Lung microvascular endothelial cell (primary cell): Measurements from ENCODE around the gene CERK. TPM values are rescaled to one million over a fixed set of nuclear protein-coding genes. Genes with fewer than 3 reads are reported as not detected.
A peak's percentile ranks its signal among the peaks of the same experiment; 100 is the strongest.

ENCODE experiments used
- DNase-seq, 2 donors: peaks; one replicate each; pipeline versions ENCODE4 v3.0.0 to v3.0.0-alpha.2; 2010; ENCODE audit warnings: low read depth in 2 of 2
- total RNA-seq: library from RNA; depleted of rRNA; stranded (reverse); fragments of >200 nt; gene quantifications from 2 replicates; pipeline ENCODE4 v1.2.1, GENCODE V29; 2014

The CERK gene
- total RNA-seq, 1 donor from 2014 or later: 128 TPM

DNA sequence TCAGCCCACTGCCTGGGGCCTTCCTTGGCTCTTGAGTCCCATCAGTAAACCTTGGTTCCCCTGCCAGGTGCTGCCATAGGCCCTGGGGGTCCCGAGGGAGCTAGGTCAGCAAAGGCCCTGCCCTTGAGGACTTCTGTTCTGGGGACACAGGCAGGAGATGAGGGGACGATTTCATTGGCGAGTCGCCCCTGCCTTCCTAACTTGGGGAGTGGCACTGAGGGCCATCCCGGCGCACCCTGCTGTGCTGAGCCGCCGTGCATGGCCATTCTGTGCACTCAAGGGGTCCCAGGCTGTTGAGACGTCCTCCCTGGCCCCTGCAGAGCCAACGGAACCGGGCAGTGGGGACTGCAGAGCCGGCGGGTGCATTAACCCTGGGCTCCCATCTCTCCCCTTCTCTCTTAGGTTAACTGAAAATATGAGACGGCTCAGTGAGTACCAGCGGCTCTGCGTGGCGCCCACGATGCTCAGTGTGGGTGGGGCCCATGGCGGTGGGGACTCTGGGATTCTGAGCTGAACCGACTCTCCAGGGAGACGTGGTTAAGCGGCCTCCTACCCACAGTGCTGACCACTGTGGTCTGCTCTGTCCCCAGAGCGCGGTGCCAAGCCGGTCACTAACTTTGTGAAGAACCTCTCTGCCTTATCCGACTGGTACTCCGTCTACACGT is 74.5 kb downstream of the CERK start:
- no peak for DNase-seq

DNA sequence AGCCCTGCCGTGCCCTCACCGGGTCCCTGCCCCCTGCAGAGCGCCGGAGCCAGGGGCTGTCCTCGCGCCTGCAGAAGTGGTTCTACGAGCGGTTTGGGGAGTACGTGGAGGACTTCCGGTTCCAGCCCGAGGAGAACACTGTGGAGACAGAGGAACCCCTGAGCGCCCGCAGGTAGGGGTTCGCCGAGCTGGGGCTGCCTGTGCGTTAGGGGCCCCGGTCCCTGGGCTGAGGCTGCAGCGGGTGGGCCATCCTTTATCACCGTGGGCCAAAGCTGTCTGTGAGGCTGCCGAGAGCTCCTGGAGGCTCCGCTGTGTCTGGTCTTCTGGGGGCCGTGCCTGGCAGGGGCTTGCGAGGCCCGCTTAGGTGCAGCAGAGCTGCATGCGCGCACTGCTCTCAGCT is 75.1 kb downstream of the CERK start:
- no peak for DNase-seq

DNA sequence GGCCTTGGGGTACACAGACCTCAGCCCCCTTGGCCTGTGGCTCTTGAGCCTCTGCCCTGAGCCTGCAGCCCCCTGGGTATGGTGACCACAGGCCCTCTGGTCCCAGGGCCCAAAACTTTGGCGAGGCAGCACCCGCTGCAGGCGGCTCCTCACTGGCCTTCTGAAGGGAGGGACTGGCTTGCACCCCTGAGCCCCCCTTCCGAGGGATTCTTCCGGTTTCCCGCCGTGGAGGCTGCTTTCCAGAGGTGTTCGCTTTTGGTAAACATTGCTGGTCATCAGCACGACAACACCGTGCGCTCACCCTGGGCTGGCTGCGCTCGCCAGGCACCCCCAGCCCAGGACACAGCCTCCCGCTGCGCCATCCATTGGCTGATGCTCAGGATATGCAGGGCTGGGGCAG is 75.8 kb downstream of the CERK start:
- no peak for DNase-seq

DNA sequence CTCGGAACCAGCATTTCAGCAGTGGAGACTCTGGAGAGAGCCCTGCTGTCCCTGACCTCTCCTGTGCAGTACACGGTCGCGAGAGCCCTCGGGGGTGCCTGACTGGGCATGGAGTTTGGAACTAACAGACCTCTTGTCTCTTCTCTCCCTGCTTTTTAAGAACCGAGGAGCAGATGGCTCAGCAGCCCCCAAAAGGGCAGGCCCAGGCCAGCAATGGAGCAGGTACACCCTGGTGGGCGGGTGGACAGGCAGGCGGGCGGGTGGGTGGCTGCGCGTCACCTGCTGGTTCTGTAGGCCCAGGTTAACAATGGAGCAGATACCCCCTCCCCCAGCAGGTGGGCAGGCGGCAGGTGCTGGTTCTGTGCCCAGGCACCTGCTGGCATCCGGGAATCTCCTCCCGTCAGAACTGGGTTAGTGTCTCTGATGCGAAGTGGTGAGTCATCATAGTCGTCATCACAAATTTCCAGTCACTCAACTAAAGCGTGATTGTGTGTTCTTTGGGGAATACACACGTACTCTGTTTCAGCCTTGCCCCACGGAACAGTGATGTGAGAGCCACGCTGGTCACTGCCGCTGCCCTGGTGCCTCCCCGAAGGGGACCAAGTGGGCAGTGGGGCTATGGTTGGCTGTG is 76.7 kb downstream of the CERK start:
- DNase-seq: peak; percentile 34 to 71

DNA sequence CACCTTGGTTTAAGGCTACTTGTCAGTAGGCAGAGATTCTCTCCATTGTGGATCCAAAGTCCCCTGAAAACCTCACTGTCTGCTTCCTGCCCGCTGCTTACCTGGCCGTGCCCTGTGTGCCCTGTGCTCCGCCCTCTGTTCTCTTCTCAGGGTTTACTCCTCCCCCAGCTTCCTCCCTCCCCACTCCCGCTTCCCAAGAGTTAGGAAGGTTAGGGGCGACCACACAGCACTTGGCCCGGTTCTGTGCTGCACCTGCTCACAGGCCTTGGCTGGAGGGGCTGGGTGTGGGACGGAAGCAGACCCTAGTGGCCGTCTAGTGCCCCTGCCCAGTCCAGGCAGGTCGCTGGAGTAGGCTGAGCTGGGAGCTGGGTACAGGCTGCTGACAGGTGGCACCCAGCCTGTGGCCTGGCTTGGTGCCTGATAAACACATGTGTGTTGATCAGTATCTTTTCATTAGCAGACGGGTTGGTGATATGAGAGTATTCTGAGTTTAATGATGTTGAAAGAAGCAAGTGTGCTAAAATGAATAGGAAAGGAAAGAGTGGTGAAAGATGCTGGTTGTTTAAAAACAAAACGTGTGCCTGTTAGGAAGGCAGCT is 77.3 kb downstream of the CERK start:
- peak in 1 of 2 donors; percentile 31 for DNase-seq

DNA sequence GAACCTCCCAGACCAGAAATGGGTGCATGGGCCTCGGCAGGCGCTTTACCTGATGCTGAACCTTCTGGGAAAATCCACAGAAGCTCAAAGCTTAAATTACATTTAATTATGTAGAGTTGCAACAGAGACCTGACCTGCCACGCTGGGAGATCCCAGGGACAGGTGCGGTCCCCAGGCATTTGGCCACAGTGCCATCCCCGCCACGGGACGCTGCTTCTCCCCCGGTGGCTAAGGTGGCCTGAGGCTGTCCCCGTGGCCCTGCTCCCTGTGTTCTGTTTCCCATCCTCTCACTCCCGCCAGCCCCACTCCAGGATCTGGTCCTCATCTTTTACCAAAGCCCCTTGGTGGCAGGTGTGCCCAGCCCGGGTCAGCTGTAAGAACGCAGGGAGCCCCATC is 78.3 kb downstream of the CERK start:
- DNase-seq: no peak

DNA sequence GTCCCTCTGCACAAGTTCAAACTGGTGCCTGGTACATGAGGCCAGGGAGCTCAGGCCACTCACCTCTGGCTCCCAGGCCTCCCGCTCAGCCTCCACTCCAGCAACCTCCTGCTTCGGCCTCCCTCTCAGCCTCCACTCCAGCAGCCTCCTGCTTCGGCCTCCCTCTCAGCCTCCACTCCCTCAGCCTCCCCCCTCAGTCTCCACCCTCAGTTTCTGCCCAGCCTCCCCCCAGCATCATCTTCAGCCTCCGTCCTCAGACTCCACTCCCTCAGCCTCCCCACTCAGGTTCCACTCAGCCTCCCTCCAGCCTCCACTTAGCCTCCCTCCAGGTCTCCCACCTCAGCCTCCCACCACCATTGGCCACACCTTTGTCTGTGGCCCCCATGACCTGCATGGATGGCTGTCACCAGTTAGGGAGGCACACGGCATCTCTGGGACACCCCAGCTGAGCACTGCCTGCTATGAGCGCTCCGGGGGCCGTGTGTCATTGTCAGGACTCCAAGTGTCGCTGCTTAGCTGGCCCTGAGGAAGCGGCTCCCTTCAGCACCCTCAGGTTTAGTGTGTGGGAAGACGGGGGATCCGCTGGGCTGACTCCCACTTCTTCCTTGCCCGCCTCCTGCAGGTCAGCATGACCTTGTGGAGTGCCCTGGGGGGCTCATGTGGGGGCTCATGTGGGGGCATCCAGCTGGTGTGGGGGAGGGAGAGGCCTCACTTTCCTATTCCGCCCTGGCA is 78.8 kb downstream of the CERK start:
- DNase-seq: no peak

DNA sequence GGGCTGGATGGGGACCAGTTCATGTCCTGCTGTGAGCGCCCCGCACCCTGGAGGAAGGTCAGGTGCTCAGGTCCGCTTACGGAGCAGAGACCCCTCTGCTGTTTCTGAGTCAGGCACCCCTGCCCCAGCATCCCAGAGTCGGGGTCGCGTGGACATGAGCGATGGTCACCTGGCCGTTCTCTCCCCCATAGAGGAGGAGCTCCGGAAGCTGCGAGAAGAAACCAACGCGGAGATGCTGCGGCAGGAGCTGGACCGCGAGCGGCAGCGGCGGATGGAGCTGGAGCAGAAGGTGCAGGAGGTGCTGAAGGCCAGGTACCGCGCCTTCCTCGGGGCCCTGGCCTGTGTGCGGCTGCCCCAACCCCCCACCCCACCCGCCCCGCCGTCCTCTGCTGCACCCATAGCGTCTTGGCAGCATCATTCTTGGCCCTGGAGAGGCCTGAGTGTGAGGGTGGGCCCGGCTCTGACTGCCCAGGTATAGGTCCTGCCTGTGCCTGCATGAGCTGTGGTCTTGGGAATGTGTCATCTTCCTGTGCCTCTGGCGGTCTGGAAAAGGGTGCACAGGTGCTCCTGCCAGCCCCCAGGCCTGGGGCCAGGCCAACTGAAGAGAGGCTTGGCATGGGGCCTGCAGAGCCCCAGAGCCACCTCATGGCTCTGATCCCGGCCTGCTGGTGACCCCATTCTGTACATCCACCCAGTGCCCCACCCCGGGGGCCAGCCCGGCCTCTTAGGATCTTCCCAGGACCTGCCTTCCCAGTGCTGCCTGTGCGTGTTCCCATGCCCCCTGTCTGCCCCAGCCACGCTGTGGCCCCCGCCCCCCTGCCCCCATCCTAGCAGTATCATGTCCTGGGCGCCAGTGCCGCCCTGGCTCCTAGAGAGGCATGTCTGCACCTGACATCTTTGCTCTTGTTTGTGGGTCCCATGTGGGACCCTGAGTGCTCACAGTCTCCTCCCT is 79.8 kb downstream of the CERK start:
- DNase-seq: no peak

DNA sequence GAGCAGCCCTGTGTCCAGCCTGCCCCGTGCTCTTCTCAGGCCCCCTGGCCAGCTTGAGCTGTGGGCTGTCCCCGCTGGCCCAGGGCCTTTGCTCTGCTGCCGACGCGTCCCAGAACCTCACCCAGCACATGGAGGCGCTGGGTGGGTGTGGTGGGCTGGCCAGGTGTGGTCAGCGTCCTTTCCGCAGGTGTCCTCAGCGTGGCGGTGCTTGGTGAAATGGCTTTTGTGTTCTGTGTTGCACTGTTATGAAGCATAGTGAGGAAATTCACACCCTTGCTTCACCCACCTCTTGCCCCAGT is 80.4 kb downstream of the CERK start:
- no peak for DNase-seq

DNA sequence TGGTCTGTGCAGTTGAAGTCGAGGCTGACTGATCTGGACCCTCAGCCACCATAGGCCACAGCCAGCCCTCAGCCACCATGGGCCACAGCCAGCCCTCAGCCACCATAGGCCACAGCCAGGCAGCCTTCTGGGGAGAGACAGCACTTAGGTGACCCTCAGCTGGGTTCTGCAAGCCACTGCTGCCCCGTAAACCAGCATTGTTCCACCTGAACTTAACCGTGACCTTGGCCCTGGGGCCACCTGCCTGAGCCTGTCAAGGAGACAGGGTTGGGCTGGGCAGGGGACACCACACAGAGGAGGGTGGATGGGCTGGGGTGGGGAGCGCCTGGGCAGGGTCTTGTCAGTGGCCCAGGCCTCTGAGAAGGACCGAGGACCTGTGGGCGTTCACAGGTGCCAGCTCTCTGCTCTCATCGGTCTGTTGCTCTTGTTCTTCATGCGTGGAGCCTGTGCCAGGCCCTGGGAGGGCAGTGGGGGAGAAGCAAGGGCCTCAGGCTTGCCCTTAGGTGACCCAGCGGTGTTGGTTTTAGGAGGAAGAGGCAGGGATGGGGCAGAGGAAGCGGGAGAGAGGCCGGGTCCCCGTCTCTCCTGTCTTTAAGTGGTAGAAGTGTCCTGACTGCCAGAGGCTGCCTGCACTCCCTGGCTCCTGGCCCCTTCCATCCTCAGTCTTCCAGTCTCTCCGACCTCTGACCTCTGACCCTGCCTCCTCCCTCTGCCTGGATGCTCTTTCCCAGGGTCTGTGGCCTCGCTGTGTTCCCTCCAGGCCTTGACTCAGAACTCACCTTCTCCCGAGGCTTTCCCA is 81.0 kb downstream of the CERK start:
- no peak for DNase-seq

DNA sequence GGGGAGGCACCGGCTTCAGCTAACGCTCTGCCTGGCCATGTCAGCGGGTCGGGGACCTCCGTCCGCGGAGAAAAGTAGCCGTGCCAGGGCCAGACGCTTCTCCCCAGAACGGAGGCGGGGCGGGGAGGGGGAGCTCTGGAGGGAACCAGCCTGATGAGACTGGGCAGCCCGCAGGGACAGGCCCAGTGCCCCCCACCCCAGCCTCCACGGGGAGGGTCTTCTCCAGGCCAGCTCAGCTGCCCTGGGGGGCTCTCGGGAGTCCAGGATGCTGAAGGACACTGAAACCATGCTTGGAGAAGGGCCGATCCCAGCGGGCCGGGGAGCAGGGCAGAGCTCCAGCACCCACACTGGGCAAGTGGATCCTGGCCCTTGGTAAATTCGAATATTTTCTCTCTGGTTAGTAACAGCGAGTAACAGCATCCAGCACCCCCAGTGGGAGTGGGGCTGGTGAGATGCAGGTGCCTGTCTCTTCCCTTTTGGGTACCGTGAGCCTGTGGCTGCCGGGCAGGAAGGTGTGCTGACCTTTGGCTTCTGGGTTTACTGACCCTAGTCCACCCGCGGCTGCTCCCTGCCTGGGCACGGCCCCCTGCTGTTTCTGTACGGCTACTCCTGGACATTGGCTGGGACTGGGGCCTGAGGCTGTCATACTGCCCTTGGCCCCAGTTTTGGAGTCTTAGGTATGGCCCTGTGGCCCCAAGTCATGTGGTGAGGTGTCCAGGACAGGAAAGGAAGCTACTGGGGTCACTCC is 82.0 kb downstream of the CERK start:
- DNase-seq: no peak

DNA sequence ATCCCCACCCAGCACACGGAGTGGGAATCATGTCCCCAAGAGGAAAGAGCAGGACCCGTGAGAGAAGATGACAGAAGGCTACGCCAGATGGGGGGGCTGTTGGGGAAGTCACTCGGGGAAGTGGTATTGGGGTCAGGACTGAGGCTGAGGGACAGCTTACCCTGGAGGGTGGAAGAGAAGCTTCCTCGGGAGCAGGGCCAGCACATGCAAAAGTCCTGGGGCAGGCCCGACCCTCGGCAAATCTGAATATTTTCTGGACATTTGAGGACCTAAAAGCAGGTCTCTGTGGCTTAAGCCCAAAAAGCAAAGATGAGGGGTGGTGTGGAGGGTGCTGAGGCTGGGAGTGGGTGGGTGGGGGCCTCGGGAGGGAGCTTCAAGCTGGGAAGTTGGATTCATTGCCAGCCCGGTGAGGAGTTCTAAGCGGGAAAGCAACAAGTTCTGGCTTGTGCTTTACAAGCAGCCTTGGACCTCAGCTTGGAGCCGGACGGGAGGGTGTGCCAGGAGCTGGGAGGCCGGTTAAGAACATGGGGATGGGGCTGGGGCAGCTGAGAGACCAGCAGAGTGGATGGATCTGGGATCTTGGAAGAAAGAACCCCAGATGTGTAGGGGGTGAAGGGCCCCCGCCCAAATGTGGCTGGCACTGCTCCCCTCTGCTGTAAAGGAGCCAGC is 83.0 kb downstream of the CERK start:
- DNase-seq: no peak

DNA sequence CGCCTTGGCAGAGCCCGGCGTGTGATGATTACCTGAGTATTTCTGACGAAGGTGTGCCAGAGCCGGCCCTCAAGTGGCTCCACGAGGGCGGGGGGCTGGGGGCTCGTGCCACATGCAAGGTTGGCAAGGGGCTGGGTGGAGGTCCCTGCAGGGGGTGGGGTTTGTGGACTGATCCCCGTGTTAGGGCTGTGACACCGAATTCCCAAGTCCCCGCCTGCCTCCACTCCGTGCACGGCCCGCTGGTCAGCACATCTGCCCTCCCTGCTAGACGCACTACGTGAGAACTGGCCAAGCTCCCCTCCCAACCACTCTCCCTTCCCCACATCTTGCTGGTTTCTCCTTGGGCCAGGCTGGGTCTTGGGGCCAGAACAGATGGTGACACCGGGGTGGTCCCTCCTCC is 83.6 kb downstream of the CERK start:
- no peak for DNase-seq

DNA sequence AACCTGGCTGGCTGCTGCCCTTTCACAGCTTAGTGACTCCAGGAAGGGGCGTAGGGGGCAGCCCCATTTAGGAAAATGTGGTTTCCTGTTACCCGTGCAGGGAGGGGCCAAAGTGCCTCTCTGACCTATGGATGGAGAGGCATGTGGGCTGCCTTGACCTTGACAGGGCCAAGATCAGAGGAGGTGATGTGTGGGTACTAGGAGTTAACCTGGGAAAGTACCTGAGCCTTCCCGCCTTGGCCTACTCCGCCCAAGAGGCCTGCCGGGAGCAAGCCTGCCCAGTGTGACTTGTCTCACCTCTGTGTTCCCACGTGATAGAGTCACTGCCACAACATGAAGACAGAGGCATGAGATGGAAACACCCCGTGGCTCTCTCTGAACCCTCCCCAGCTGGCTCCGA is 84.5 kb downstream of the CERK start:
- DNase-seq: no peak

DNA sequence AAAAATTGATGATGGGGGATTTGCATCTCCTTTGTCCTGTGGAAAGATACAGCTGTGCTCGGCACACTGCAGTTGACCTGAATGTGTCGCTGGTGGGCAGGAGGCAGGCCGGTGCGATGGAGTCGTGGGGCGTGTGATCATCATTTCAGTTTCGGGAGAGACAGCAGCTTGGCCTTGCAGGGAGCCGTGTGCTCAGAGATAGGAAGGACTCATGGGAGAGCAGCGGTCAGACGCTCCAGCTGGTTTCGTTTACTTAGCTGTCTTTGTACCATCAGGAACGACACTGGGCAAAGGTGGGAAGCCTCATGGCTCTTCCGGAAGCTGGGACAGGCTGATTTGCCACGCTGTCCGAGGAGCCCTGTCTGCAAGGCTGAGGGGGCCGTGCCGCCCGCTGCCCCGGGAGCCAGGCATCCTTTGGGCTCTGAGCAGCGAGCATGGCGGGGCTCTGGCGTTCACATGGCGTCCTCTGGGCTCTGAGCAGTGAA is 85.2 kb downstream of the CERK start:
- DNase-seq: no peak

DNA sequence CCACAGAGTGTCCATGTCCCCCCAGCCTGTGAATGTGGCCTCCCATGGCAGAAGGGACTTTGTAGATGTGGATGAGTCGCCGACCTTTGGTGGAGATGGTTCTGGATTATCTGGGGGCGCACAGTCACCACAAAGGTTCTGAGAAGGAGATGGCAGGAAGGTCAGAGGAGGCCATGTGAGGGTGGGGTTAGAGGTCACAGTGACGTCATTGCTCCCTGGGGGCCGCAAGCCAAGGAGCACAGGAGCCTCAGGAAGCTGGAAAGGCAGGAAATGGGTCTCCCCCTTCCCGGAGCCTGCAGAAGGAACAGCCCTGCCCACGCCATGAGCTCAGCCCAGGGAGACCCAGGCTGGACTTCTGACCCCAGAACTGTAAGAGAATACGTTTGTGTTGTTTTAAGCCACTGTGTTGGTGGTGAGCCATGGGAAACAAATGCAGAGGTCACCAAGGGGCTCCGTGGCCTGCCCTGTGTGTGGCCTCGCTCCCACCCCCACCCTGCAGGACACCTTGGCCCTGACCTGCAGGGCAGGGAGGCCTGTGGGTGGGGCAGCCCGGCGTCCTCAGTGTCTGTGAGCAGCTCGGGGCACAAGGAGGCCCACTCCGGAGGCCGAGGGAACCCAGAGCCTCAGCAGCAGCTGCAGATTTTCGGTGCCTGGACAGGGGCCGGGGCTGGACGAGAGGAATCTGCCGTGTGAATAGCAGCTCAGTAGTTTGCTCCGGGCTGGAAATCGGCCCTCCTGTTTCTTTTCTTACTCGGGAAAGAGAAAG is 85.8 kb downstream of the CERK start:
- DNase-seq: peak in 1 of 2 donors; percentile 29

DNA sequence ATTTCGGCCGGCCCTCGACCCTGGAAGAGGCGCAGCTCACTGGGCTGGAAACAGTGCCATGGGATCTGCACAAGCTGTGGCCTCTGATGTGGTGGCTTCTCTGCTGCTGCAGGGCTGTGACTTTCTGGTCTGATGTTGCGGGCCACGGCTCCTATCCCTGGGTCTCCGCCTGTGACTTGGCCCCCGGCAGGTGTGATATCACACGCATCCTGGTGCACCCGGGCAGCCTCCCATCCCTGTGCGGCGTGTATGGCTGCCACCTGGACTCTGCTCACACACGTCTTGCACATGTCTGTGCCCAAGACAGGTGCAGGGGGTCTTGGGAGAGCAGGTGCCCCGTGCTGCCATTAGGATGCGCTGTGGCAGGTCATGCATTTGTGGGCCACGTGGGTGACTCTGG is 86.7 kb downstream of the CERK start:
- no peak for DNase-seq

DNA sequence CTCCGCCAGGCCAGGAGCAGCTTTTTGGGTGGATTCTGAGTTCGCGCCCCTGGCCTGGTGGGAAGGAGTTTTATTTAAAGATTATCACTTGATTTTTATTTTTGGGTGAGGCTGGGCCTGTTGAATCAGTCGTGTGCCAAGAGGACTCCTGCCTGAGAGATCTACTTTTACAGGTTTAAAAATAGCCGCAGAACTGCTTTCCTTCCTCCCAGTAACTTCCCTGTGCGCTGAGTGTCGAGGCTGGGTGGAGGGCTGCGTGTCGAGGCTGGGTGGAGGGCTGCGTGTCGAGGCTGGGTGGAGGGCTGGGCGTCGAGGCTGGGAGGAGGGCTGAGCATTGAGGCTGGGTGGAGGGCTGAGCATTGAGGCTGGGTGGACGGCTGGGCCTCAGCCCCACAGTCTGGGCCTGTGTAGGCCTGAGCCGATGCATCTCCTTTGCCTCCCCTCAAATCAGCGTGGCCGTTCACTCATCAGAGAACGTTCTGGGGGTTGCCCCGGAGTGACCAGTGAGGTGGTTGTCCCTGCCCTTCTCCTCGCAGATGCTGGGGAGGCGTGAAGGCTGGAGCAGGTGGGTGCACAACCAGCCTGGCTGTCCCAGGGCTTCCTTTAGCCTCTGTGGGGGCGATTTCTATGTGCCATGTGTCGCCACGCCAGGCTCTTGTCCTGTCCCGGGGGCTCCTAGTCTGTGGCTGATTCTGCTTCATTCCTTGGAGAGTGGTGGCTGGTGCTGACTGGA is 87.8 kb downstream of the CERK start:
- DNase-seq: no peak
